GM21528 (cell line): ENCODE measurements around the gene RTF2.

Experiments
- ATAC-seq: cut with Tn5 transposase; IDR thresholded peaks from one replicate; pipeline ENCODE4 v1.9.1; 2021; ENCODE audit warnings: mild to moderate bottlenecking, moderate library complexity; ENCODE audit not compliant: unreplicated experiment, low FRiP score

The RTF2 gene

GRCh38 chr20:56468316-56469076, at the start of gene RTF2:
Gene RTF2, plus strand, starts transcription at chr20:56468627. Its CDS starts 71 bp downstream, at chr20:56468698.
- peak; percentile 98 for ATAC-seq

GRCh38 chr20:56420028-56420427, 48.4 kb upstream of the RTF2 start:
- no peak for ATAC-seq

GRCh38 chr20:56420940-56421688, 47.3 kb upstream of the RTF2 start:
- ATAC-seq, result no peak

GRCh38 chr20:56422076-56422823, 46.2 kb upstream of the RTF2 start:
- no peak for ATAC-seq

GRCh38 chr20:56422824-56423189, 45.6 kb upstream of the RTF2 start:
- ATAC-seq, result no peak

GRCh38 chr20:56423211-56423610, 45.2 kb upstream of the RTF2 start:
- no peak for ATAC-seq

GRCh38 chr20:56423886-56424285, 44.5 kb upstream of the RTF2 start:
- ATAC-seq, result no peak

GRCh38 chr20:56424931-56425330, 43.5 kb upstream of the RTF2 start:
- no peak for ATAC-seq

GRCh38 chr20:56426026-56426425, 42.4 kb upstream of the RTF2 start:
- ATAC-seq, result no peak

GRCh38 chr20:56426926-56427325, 41.5 kb upstream of the RTF2 start:
- ATAC-seq, result no peak

- ATAC-seq, result no peak
These were observed 40.6 kb upstream of the RTF2 start for GRCh38 chr20:56427797-56428196.

GRCh38 chr20:56428410-56428809, 40.0 kb upstream of the RTF2 start:
- no peak for ATAC-seq

- ATAC-seq, result no peak
These were observed 39.5 kb upstream of the RTF2 start for GRCh38 chr20:56428881-56429280.

GRCh38 chr20:56429502-56429901, 38.9 kb upstream of the RTF2 start:
- ATAC-seq, result no peak

GRCh38 chr20:56429941-56430340, 38.5 kb upstream of the RTF2 start:
- ATAC-seq, result no peak

GRCh38 chr20:56430461-56430860, 38.0 kb upstream of the RTF2 start:
- ATAC-seq, result no peak

- no peak for ATAC-seq
These were observed 37.5 kb upstream of the RTF2 start for GRCh38 chr20:56430957-56431356.

GRCh38 chr20:56431471-56431870, 37.0 kb upstream of the RTF2 start:
- ATAC-seq, result no peak

GRCh38 chr20:56433221-56433879, 35.1 kb upstream of the RTF2 start:
- no peak for ATAC-seq

GRCh38 chr20:56433880-56434255, 34.6 kb upstream of the RTF2 start:
- ATAC-seq, result no peak
